HT-29 (cell line): ENCODE results near the gene PCA3. TPM values are rescaled to one million over a fixed set of nuclear protein-coding genes. Genes with fewer than 3 reads are reported as not detected.

ENCODE experiments used
- DNase-seq: peaks from one replicate; pipeline ENCODE4 v3.0.0-alpha.2; 2015; ENCODE audit warnings: low spot score
- small RNA-seq: library from RNA; depleted of rRNA; stranded (forward); fragments of <200 nt; gene quantifications from one replicate; pipeline ENCODE3, GENCODE V24; 2014
- total RNA-seq: library from RNA; depleted of rRNA; stranded (reverse); fragments of >200 nt; shearing (Covaris generic); gene quantifications from 2 replicates; pipeline ENCODE4 v1.2.3, GENCODE V29; 2014; rRNA removed

The PCA3 gene
- total RNA-seq, 1 experiment from 2014 or later, result not detected

DNA sequence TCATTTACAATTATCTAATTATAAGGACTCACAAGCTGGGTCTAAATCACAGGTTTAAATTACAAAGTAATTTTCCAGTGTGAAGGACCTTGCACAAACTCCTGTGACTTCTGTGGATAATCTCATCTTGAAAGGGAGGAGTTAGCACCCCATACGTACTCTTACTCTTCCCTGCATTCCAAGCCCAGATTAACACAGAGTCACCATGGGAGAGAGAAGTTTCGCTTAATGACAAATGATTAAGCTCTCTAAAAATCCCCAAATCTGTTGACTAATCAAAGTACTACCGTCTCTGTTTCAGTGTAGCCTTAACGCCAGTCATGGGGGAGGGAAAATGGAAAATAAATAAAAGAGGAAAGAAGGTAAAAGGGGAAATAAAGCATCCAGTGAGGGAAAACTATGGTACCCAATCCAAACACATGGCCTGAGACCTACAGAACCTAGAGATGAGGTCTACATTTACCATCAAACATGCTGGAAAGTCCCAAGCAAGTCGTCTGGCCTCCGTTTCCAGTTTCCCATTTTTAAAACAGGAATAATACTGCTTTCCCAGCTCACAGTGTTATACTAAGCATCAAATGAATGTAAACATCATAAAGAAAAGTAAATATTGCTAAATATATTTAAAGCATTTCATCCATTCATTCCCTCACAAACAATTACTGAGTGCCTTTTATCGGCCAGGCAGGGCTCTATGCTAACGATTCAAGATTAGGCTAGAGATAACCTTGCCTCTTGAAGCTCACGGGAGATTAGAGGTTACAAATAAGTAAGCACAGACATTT, 63.2 kb downstream of the PCA3 start:
- no peak for DNase-seq

- no peak for DNase-seq
These were observed 64.2 kb downstream of the PCA3 start for GRCh38 chr9:76828447-76828846.

- no peak for DNase-seq
These were observed 71.5 kb downstream of the PCA3 start for GRCh38 chr9:76835571-76836283.

Small RNAs within 50 kb of the gene (small RNA-seq; reads per million reads assigned to genes)
- not detected for gene AL359314.1

Other genes starting within 250 kb of the PCA3 start
- not detected in 2 replicates for gene PRUNE2, start 141.7 kb downstream of the PCA3 start, total RNA-seq